Liver (tissue), 9 donors: ENCODE data around the gene IGF2BP2. TPM values are rescaled to one million over a fixed set of nuclear protein-coding genes. Genes with fewer than 3 reads are reported as not detected.

Experiments
- DNase-seq: peaks from one replicate; pipeline ENCODE4 v3.0.0-alpha.2; 2017; ENCODE audit warnings: low spot score
- H3K27ac ChIP-seq, 2 donors: one replicate each; pipeline ENCODE4 v1.7.0; 2013; ENCODE audit warnings: inconsistent platforms in 2 of 2, low read length in 2 of 2, control low read depth in 1 of 2, low read depth in 1 of 2, mild to moderate bottlenecking in 1 of 2
- H3K27me3 ChIP-seq, 4 donors: one replicate each; pipeline versions ENCODE4 v1.6.1 to v1.7.0; 2013; ENCODE audit warnings: low read length in 3 of 4, inconsistent platforms in 1 of 4, mild to moderate bottlenecking in 1 of 4, moderate library complexity in 1 of 4; ENCODE audit not compliant: control insufficient read depth in 4 of 4, insufficient read depth in 4 of 4
- H3K36me3 ChIP-seq, 4 donors: one replicate each; pipeline versions ENCODE4 v1.6.1 to v1.7.0; 2013; ENCODE audit warnings: low read length in 3 of 4, mild to moderate bottlenecking in 3 of 4, low read depth in 1 of 4, moderate library complexity in 1 of 4; ENCODE audit not compliant: control insufficient read depth in 4 of 4, insufficient read depth in 3 of 4
- H3K4me1 ChIP-seq, 4 donors: one replicate each; pipeline versions ENCODE4 v1.6.1 to v1.7.0; 2013; ENCODE audit warnings: low read length in 3 of 4, mild to moderate bottlenecking in 3 of 4, moderate library complexity in 1 of 4; ENCODE audit not compliant: control insufficient read depth in 4 of 4, insufficient read depth in 4 of 4
- H3K4me3 ChIP-seq, 3 donors: one replicate each; pipeline versions ENCODE4 v1.6.1 to v1.7.0; 2013; ENCODE audit warnings: low read length in 3 of 3, control low read depth in 1 of 3, low read depth in 1 of 3, mild to moderate bottlenecking in 1 of 3
- H3K9ac ChIP-seq, 2 donors: one replicate each; pipeline ENCODE4 v1.7.0; 2013; ENCODE audit warnings: low read length in 2 of 2, mild to moderate bottlenecking in 2 of 2, moderate library complexity in 2 of 2, control low read depth in 1 of 2, low read depth in 1 of 2
- H3K9me3 ChIP-seq, 4 donors: one replicate each; pipeline versions ENCODE4 v1.6.1 to v1.7.0; 2013; ENCODE audit warnings: low read length in 3 of 4; ENCODE audit not compliant: control insufficient read depth in 4 of 4
- ATF3 ChIP-seq: IDR thresholded peaks from 2 replicates; pipeline ENCODE4 v1.6.1; 2016; ENCODE audit warnings: antibody characterized with exemption
- CTCF ChIP-seq: fragments of 150-350 bp; IDR thresholded peaks from 2 replicates; pipeline ENCODE4 v1.5.1; 2017; ENCODE audit warnings: improper control_type of control experiment, low read depth, low read length; ENCODE audit not compliant: missing input control
- FOXA1 ChIP-seq: IDR thresholded peaks from 2 replicates; pipeline ENCODE4 v1.6.1; 2016; ENCODE audit warnings: antibody characterized with exemption
- FOXA2 ChIP-seq: IDR thresholded peaks from 2 replicates; pipeline ENCODE4 v1.6.1; 2016; ENCODE audit warnings: antibody characterized with exemption
- GABPA ChIP-seq, 2 donors: IDR thresholded peaks in 1 of 2; conservative IDR thresholded peaks in 1 of 2; 2 replicates each; pipeline ENCODE4 v1.6.1; 2016; ENCODE audit warnings: antibody characterized with exemption in 2 of 2, mild to moderate bottlenecking in 1 of 2, moderate library complexity in 1 of 2
- HNF4A ChIP-seq, 2 donors: conservative IDR thresholded peaks; 2 replicates each; pipeline ENCODE4 v1.6.1; 2016; ENCODE audit warnings: antibody characterized with exemption in 2 of 2, mild to moderate bottlenecking in 2 of 2
- JUND ChIP-seq, 2 donors: IDR thresholded peaks; 2 replicates each; pipeline ENCODE4 v1.6.1; 2016; ENCODE audit warnings: antibody characterized with exemption in 2 of 2
- MAX ChIP-seq: IDR thresholded peaks from 2 replicates; pipeline ENCODE4 v1.6.1; 2016; ENCODE audit warnings: antibody characterized with exemption
- RAD21 ChIP-seq, 2 donors: IDR thresholded peaks; 2 replicates each; pipeline ENCODE4 v1.6.1; 2016; ENCODE audit warnings: antibody characterized with exemption in 2 of 2, mild to moderate bottlenecking in 2 of 2
- REST ChIP-seq: IDR thresholded peaks from 2 replicates; pipeline ENCODE4 v1.6.1; 2016; ENCODE audit warnings: antibody characterized with exemption, mild to moderate bottlenecking
- RXRA ChIP-seq, 2 donors: IDR thresholded peaks; 2 replicates each; pipeline ENCODE4 v1.6.1; 2017 to 2018; ENCODE audit warnings: antibody characterized with exemption in 2 of 2, mild to moderate bottlenecking in 1 of 2
- SP1 ChIP-seq: IDR thresholded peaks from 2 replicates; pipeline ENCODE4 v1.6.1; 2018; ENCODE audit warnings: antibody characterized with exemption, mild to moderate bottlenecking
- TAF1 ChIP-seq: conservative IDR thresholded peaks from 2 replicates; pipeline ENCODE4 v1.6.1; 2016; ENCODE audit warnings: antibody characterized with exemption, mild to moderate bottlenecking
- WGBS: extraction: QIAGEN DNeasy Blood & Tissue Kit; methylation state at CpG from one replicate; pipeline ENCODE4 v1.1.7; 2013; 5-methylcytosine and 5-hydroxymethylcytosine counted together
- polyA plus RNA-seq, 2 donors: library from polyadenylated mRNA; stranded (reverse) in 1 of 2; unstranded in 1 of 2; fragments of 200-250 nt in 1 of 2; fragments of >200 nt in 1 of 2; fragmentation: Nextera tagmentation in 1 of 2; extraction: Ambion mirVana in 1 of 2; gene quantifications; one replicate each; pipeline versions ENCODE4 v1.2.1 to v1.2.3, GENCODE V29; 2013 to 2015
- total RNA-seq, 2 donors: library from RNA; depleted of rRNA; stranded (reverse); fragments of >200 nt; gene quantifications; one replicate each; pipeline ENCODE4 v1.2.3, GENCODE V29; 2014
- TF ChIP-seq, protein P1 (sequence below): IDR thresholded peaks from 2 replicates; pipeline ENCODE4 v1.6.1; 2016; ENCODE audit warnings: antibody characterized with exemption
- donor health status: healthy.
- donor health status: healthy.
- donor health status: healthy.
- donor health status: healthy.
- donor health status: healthy.

The IGF2BP2 gene
- total and polyA plus RNA-seq, 4 donors: 0.67 to 35.0 (median 1.7) TPM

DNA sequence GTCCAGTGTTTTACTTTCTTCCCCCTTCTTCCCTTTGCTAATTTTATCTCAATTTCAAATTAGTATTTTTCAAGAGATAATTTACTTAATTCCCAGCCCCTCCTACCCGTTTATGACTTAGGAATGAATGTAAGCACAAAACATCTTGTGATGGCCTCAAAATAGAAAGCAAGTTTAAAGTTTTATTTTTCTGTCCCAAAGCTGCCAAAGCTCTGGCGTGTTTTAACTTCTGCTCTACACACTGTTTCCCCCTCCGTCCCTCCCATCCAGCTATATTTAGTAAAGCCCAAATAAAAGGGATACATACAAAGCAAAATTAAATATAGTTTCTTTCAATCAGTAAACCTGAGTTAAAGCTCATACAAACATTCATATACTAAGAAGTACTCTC, 59.9 kb downstream of the IGF2BP2 start:
- H3K27me3 ChIP-seq: peaks cover 0 to 8% (median 0%) of the 10 kb centered on the region in 4 donors
- H3K9me3 ChIP-seq: no peaks in the 10 kb centered on the region
- DNase-seq: no peak
- no peaks in the 10 kb centered on the region for H3K36me3 ChIP-seq
- no peak overlapping the region for H3K9ac ChIP-seq
- H3K4me3 ChIP-seq: no peak overlapping the region
- H3K4me1 ChIP-seq: no peaks in the 10 kb centered on the region
- TF ChIP-seq SP1 (no peak), TAF1 (no peak), RXRA (IDR thresholded peaks at IDR 0.05) (no peak), CTCF (no peak), REST (no peak), JUND (IDR thresholded peaks at IDR 0.05) (no peak), MAX (no peak), RAD21 (IDR thresholded peaks at IDR 0.05) (no peak), GABPA (IDR thresholded peaks at IDR 0.05 in 1 of 2, conservative IDR thresholded peaks at IDR 0.05 in 1 of 2) (no peak), HNF4A (conservative IDR thresholded peaks at IDR 0.05) (no peak), ATF3 (no peak), FOXA2 (no peak)
- TF ChIP-seq, protein P1, sequence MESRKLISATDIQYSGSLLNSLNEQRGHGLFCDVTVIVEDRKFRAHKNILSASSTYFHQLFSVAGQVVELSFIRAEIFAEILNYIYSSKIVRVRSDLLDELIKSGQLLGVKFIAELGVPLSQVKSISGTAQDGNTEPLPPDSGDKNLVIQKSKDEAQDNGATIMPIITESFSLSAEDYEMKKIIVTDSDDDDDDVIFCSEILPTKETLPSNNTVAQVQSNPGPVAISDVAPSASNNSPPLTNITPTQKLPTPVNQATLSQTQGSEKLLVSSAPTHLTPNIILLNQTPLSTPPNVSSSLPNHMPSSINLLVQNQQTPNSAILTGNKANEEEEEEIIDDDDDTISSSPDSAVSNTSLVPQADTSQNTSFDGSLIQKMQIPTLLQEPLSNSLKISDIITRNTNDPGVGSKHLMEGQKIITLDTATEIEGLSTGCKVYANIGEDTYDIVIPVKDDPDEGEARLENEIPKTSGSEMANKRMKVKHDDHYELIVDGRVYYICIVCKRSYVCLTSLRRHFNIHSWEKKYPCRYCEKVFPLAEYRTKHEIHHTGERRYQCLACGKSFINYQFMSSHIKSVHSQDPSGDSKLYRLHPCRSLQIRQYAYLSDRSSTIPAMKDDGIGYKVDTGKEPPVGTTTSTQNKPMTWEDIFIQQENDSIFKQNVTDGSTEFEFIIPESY: no peak
- WGBS: 48% methylated on average over 3 of the region's 3 CpGs
- no peak overlapping the region for H3K27ac ChIP-seq

GRCh38 chr3:185764163-185764979, 60.5 kb downstream of the IGF2BP2 start:
- no peak for DNase-seq
- Histone ChIP-seq H3K9ac (no peak overlapping the region), H3K4me1 (no peaks in the 10 kb centered on the region), H3K4me3 (no peak overlapping the region), H3K27me3 (peaks cover 0 to 9% (median 0%) of the 10 kb centered on the region in 4 donors), H3K9me3 (no peaks in the 10 kb centered on the region), H3K27ac (no peak overlapping the region), H3K36me3 (no peaks in the 10 kb centered on the region)
- TF ChIP-seq FOXA2: no peak
- no peak for TF ChIP-seq SP1
- no peak for TF ChIP-seq FOXA1
- no peak for TF ChIP-seq RXRA (IDR thresholded peaks at IDR 0.05)
- TF ChIP-seq JUND (IDR thresholded peaks at IDR 0.05): no peak
- no peak for TF ChIP-seq CTCF
- TF ChIP-seq RAD21 (IDR thresholded peaks at IDR 0.05): no peak
- 56% methylated on average over 6 of the region's 6 CpGs for WGBS
